Peyer's patch (tissue), 4 donors: ENCODE results near the gene TLR9. TPM values are rescaled to one million over a fixed set of nuclear protein-coding genes. Genes with fewer than 3 reads are reported as not detected.

Experiments
- DNase-seq, 3 donors: peaks; one replicate each; pipeline ENCODE4 v3.0.0-alpha.2; 2017 to 2019
- H3K27ac ChIP-seq, 4 donors: fragments of 200-600 bp; sonication (generic); one replicate each; pipeline ENCODE4 v1.5.1; 2016 to 2019
- H3K27me3 ChIP-seq, 2 donors: fragments of 200-600 bp; sonication (generic); one replicate each; pipeline ENCODE4 v1.5.1; 2019
- H3K36me3 ChIP-seq, 3 donors: fragments of 200-600 bp; sonication (generic); one replicate each; pipeline ENCODE4 v1.5.1; 2016 to 2019
- H3K4me1 ChIP-seq, 4 donors: fragments of 200-600 bp; sonication (generic); one replicate each; pipeline ENCODE4 v1.5.1; 2016 to 2019
- H3K4me3 ChIP-seq, 4 donors: fragments of 200-600 bp; sonication (generic); 1 replicate in 3 of 4; 2 replicates in 1 of 4; pipeline ENCODE4 v1.5.1; 2016 to 2019; ENCODE audit warnings: mild to moderate bottlenecking in 1 of 4
- H3K9me3 ChIP-seq, 4 donors: fragments of 200-600 bp; sonication (generic); one replicate each; pipeline ENCODE4 v1.5.1; 2016 to 2019; ENCODE audit warnings: mild to moderate bottlenecking in 1 of 4
- POLR2A ChIP-seq, 2 donors: fragments of 450-650 bp; IDR thresholded peaks; one replicate each; pipeline ENCODE4 v1.5.1; 2017; ENCODE audit warnings: antibody characterized with exemption in 2 of 2, mild to moderate bottlenecking in 2 of 2, moderate library complexity in 2 of 2
- small RNA-seq, 2 donors: library from RNA; depleted of rRNA; stranded (forward); fragments of <200 nt; gene quantifications; one replicate each; pipeline ENCODE3, GENCODE V24; 2016
- total RNA-seq, 4 donors: library from RNA; depleted of rRNA; stranded (reverse); fragments of >200 nt; gene quantifications; one replicate each; pipeline ENCODE4 v1.1.0, GENCODE V29; 2016
- TF ChIP-seq, protein P1 (sequence below), 6 experiments: fragments of 450-650 bp in 4 of 6; fragments of 200-600 bp in 2 of 6; sonication (generic) in 1 of 6; IDR thresholded peaks; one replicate each; pipeline ENCODE4 v1.5.1; 2017 to 2019; ENCODE audit warnings: antibody characterized with exemption in 6 of 6, mild to moderate bottlenecking in 3 of 6, moderate library complexity in 1 of 6

TLR9 gene
- total RNA-seq, 4 donors from 2014 or later: 0.27 to 1.7 TPM; not detected in 2

DNA sequence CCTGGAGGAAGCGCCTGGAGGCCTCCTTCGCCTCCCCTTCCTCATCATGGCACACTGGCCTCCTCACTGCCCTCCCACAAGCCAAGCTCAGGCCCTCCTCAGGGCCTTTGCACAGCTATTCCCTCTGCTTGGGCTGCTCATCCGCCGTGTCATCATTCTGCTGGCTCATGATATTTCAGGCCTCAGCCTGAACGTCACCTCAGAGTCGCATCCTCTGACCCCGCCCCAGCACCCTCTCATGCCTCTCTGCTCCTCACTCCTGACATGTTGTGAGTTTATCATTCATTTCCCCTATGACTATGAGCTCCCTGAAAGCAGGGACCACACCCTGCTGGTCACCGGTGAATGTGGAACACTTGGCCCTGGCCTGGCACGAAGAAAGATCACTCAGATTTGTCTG lies 50.5 kb downstream of the TLR9 start:
- DNase-seq: no peak

DNA sequence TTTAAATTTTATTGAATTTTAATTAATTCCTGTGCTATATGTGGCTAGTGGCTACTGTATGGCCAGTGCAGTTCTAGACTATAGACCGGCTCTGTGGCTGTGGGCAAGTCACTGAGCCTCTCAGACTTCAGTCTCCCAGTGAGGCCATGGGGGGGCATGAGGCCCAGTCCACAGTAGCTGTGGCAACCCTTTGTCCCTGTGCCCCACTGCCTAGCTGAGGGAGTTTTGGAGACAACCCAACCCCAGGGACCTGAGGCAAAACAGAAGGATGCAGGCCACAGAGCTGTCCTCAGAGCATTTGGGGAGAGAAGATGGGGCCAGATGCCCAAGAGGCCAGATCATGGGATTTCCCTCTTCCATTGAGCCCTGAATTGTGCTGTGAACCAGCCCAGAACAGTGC lies 52.3 kb downstream of the TLR9 start:
- no peak overlapping the region for H3K4me3 ChIP-seq
- H3K4me1 ChIP-seq: no peaks in the 10 kb centered on the region
- H3K27ac ChIP-seq: no peak overlapping the region
- H3K27me3 ChIP-seq: no peaks in the 10 kb centered on the region
- TF ChIP-seq, protein P1, sequence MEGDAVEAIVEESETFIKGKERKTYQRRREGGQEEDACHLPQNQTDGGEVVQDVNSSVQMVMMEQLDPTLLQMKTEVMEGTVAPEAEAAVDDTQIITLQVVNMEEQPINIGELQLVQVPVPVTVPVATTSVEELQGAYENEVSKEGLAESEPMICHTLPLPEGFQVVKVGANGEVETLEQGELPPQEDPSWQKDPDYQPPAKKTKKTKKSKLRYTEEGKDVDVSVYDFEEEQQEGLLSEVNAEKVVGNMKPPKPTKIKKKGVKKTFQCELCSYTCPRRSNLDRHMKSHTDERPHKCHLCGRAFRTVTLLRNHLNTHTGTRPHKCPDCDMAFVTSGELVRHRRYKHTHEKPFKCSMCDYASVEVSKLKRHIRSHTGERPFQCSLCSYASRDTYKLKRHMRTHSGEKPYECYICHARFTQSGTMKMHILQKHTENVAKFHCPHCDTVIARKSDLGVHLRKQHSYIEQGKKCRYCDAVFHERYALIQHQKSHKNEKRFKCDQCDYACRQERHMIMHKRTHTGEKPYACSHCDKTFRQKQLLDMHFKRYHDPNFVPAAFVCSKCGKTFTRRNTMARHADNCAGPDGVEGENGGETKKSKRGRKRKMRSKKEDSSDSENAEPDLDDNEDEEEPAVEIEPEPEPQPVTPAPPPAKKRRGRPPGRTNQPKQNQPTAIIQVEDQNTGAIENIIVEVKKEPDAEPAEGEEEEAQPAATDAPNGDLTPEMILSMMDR (IDR thresholded peaks at IDR 0.05): no peak
- TF ChIP-seq POLR2A (IDR thresholded peaks at IDR 0.05): no peak
- DNase-seq: no peak
- H3K9me3 ChIP-seq: no peaks in the 10 kb centered on the region
- no peaks in the 10 kb centered on the region for H3K36me3 ChIP-seq

More for the DNA sequence above, 50.5 kb downstream of the TLR9 start:
- Histone ChIP-seq H3K9me3 (no peaks in the 10 kb centered on the region), H3K27me3 (no peaks in the 10 kb centered on the region), H3K4me1 (no peaks in the 10 kb centered on the region), H3K27ac (no peak overlapping the region), H3K4me3 (no peak overlapping the region), H3K36me3 (no peaks in the 10 kb centered on the region)
- TF ChIP-seq, protein P1 (IDR thresholded peaks at IDR 0.05): no peak
- TF ChIP-seq POLR2A (IDR thresholded peaks at IDR 0.05): no peak

DNA sequence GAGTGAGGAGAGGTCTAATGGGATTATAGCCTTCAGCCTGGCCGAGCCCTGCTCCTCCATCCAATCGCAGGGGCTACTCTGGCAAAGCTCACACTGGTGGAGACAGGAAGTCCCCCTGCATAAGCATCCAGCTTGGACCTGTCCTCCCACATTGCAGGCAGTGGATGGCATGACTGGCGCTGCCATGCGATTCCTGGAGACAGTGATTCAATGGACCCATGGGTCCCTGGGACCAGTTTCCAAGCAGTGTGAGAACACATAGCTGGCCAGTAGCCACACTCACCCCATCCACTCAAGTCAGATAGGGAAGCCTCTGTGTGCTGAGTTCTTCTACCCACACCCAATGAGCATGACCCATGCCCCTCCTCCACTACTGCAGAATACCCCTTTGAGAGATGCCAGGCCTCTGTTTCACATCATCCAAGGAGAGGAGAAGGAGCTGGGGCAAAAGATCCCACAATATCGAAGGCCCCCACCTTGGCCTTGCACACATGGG lies 53.1 kb downstream of the TLR9 start:
- TF ChIP-seq, protein P1 (IDR thresholded peaks at IDR 0.05): no peak
- TF ChIP-seq POLR2A (IDR thresholded peaks at IDR 0.05): no peak
- Histone ChIP-seq H3K4me1 (no peaks in the 10 kb centered on the region), H3K27ac (no peak overlapping the region), H3K27me3 (no peaks in the 10 kb centered on the region), H3K4me3 (no peak overlapping the region), H3K36me3 (no peaks in the 10 kb centered on the region), H3K9me3 (no peaks in the 10 kb centered on the region)
- no peak for DNase-seq

DNA sequence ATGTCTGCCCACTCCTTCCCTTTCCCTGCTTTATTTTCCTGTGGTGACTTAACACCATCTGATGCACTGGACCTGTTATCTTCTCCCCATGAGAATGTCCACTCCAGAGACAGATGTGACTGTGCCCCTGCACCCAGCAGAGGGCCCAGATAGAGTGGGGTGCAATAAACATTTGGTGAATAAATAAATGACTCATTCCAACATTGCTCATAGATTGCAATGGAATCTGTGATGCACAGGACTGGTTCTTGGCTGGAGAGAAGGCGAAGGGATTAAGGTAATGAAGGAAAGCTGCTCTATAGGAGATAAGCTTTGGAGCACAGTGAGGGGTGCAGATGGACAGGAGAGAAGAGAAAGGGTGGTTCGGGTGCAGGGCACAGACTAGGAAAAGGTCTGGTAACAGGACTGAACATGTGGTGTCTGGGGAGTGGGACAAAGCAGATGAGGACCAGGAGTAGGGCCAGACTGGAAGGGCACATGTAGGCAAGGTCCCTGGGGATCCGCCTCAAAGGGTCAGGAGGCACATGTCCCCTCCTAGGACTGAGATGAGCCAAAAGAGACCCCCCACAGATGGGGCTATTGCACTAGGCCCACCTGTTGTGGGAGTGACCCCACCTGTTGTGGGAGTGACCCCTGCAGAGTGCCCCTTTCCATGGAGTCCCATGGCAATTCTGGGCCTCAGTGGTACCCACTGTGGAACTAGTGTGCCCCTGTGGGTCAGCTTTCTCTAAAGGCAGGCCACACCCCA lies 53.8 kb downstream of the TLR9 start:
- H3K27me3 ChIP-seq: no peaks in the 10 kb centered on the region
- no peak for DNase-seq
- no peaks in the 10 kb centered on the region for H3K36me3 ChIP-seq
- H3K27ac ChIP-seq: peak overlapping the region in 1 of 4 donors; percentile 17
- H3K4me3 ChIP-seq: no peak overlapping the region
- TF ChIP-seq, protein P1 (IDR thresholded peaks at IDR 0.05): peak in 2 of 6 experiments; percentile 21 to 24
- TF ChIP-seq POLR2A (IDR thresholded peaks at IDR 0.05): no peak
- no peaks in the 10 kb centered on the region for H3K4me1 ChIP-seq
- H3K9me3 ChIP-seq: no peaks in the 10 kb centered on the region

Small RNA genes within 50 kb of the gene (small RNA-seq; reads per million reads assigned to genes)
- 386 to 1,266 reads per million in 2 donors for gene MIRLET7G

Other genes with a start within 250 kb of the TLR9 start
- 100 to 1,000 TPM in 3 of 4 donors, 10 to 100 TPM in 1; 95.7 to 977 (median 609) TPM for gene ACY1, start 242.1 kb downstream of the TLR9 start, total RNA-seq
- 100 to 1,000 TPM; 643 to 841 (median 711) TPM for gene RPL29, start 229.8 kb downstream of the TLR9 start, total RNA-seq
- 1 to 10 TPM; 3.3 to 7.1 (median 6.0) TPM for gene DUSP7, start 169.1 kb downstream of the TLR9 start, total RNA-seq
- 1 to 10 TPM; 3.4 to 9.3 (median 6.5) TPM for gene POC1A, start 71.2 kb downstream of the TLR9 start, total RNA-seq
- gene ALAS1, start 27.5 kb downstream of the TLR9 start, total RNA-seq: 10 to 100 TPM; 73.3 to 92.8 (median 89.8) TPM
- gene TWF2, start 13.5 kb upstream of the TLR9 start, total RNA-seq: 10 to 100 TPM; 46.2 to 68.8 (median 59.3) TPM
- gene PPM1M, start 20.1 kb upstream of the TLR9 start, total RNA-seq: 10 to 100 TPM in 1 of 4 donors, 1 to 10 TPM in 3; 4.0 to 32.2 (median 6.7) TPM
- gene WDR82, start 53.0 kb upstream of the TLR9 start, total RNA-seq: 10 to 100 TPM; 29.7 to 44.0 (median 38.3) TPM
- 100 to 1,000 TPM in 3 of 4 donors, 10 to 100 TPM in 1; 89.1 to 274 (median 224) TPM for gene GLYCTK, start 62.2 kb upstream of the TLR9 start, total RNA-seq
- gene DNAH1, start 90.7 kb upstream of the TLR9 start, total RNA-seq: 100 to 1,000 TPM in 1 of 4 donors, 10 to 100 TPM in 3; 19.3 to 103 (median 64.2) TPM
- gene BAP1, start 184.4 kb upstream of the TLR9 start, total RNA-seq: 10 to 100 TPM; 49.9 to 94.4 (median 77.0) TPM
- gene PHF7, start 185.0 kb upstream of the TLR9 start, total RNA-seq: 10 to 100 TPM; 12.4 to 34.6 (median 17.4) TPM
- gene SEMA3G, start 219.5 kb upstream of the TLR9 start, total RNA-seq: 10 to 100 TPM; 18.8 to 24.8 (median 22.0) TPM
- not detected for gene TNNC1, start 228.4 kb upstream of the TLR9 start, total RNA-seq
- gene NISCH, start 230.0 kb upstream of the TLR9 start, total RNA-seq: 100 to 1,000 TPM in 3 of 4 donors, 10 to 100 TPM in 1; 65.7 to 150 (median 128) TPM